Measurements from ENCODE around the gene PGAM5.

PGAM5 gene

DNA sequence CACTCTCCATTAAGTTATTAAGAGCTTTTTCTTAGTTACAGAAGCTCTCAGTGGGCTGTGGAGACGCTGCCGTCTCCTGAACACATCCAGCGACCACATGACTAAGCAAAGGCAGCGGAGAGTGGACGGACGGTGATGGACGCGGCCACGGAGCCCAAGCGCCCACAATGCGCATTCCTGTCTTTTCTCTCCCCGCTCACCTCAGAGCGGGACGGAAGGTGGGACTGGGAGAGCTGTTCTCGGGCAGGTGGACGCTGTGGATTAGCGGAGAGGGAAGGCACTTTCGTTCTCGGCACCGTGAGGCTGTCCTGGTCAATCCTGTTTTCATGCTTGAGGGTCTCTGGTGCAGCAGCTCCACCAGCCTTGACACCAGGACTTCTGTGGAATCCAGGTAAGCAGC is 53.6 kb downstream of the PGAM5 start:
- peaks cover 37% of the 10 kb centered on the region for H3K4me1 Mint-ChIP-seq (ENCODE audit: low read depth)
- no peak overlapping the region for H3K27ac Mint-ChIP-seq
- no peaks in the 10 kb centered on the region for H3K27me3 Mint-ChIP-seq
- H3K9me3 Mint-ChIP-seq = no peaks in the 10 kb centered on the region
- no peak for DNase-seq
- no peak overlapping the region for H3K4me3 Mint-ChIP-seq
- H3K36me3 Mint-ChIP-seq (ENCODE audit: low read depth) = peaks cover 28% of the 10 kb centered on the region

DNA sequence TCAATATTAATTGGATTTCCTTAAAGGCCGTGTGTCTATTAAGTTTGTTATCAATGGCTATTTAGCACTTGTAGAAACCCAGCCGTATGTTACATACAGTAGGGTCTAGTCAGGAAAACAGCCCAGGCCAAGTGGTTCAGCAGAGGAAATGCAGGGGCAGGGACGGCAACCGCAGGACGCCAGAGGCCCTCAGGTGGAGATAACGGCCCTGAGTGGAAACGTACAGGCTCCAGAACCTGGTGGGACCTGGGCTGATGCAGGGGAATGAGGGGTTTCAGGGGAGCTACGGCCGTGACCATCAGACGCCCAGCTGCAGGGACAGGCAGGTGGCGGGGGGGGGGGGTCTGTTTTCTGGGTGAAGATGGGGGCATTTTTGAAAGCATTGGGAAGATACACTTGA is 54.7 kb downstream of the PGAM5 start:
- Mint-ChIP-seq H3K9me3 (no peaks in the 10 kb centered on the region), H3K27me3 (no peaks in the 10 kb centered on the region), H3K27ac (no peak overlapping the region), H3K4me3 (no peak overlapping the region), H3K36me3 (ENCODE audit: low read depth) (peaks cover 29% of the 10 kb centered on the region), H3K4me1 (ENCODE audit: low read depth) (peaks cover 38% of the 10 kb centered on the region)
- DNase-seq = no peak

DNA sequence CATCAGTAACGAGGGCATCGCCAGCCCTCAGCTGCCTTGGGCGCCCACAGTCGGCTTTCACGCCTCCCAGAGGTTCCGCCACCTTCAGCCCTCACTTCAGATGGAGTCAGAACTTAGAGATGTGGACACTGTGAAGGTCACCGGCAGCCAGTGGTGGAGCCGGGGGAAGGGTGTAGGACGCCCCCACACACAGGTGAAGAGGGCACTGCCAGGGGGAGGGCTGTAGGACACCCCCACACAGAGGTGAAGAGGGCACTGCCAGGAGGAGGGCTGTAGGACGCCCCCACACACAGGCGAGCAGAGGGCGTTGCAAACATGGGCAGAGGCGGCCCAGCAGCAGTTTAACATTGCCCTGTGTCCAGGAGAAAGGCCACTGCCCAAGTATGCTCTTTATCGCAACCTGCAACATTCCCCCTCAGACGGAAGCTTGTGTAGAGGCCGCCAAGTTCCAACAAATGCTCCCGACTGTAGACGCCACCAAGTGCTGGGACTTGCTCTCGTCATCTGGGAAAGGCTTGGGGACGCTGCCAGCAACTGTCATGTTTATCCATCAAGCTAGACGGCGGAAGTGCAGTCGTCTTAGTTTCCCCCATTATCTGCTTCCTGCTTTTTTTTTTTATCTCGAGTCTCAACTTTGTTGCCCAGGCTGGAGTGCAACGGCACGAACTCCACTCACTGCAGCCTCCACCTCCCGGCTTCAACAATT is 55.9 kb downstream of the PGAM5 start:
- H3K4me1 Mint-ChIP-seq (ENCODE audit: low read depth) = peaks cover 42% of the 10 kb centered on the region

DNA sequence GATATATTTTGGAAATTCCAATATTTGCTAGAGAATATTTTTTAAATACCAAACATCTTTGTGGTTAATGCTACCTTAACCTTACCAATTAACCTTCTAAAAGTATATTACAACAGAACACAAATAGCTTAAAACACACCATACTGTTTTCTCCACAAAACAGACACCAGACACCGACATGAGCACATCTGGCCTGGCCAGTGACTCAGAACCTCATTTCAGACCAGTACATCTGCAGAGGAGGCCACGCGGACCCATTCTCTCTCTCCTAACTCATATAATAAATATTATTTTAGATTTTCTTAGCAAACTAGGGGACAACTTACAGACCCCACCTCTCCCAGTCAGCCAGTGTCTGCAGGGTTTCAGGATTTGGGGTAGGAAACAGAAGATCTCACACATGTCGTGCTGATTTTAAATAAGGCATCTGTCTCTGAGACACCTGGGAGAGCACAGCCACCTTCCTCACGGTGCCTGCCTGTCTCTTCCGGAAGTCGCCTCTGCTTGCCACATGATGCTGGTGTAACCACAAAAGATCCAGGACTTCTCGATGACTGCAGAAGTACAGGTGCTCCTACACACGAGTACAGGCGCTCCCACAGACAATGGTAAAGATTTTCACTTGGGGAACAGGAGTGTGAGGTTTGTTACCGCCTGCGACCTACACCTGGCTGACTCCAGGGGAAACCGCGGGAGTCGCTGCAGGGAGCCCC is 60.6 kb downstream of the PGAM5 start:
- DNase-seq = peak; percentile 49
- Mint-ChIP-seq H3K36me3 (ENCODE audit: low read depth) (peaks cover 73% of the 10 kb centered on the region), H3K27ac (peak overlapping the region; percentile 85), H3K27me3 (no peaks in the 10 kb centered on the region), H3K4me3 (peak overlapping the region; percentile 13), H3K9me3 (no peaks in the 10 kb centered on the region), H3K4me1 (ENCODE audit: low read depth) (peaks cover 55% of the 10 kb centered on the region)

More for the DNA sequence above, 55.9 kb downstream of the PGAM5 start:
- Mint-ChIP-seq H3K36me3 (ENCODE audit: low read depth) (peaks cover 30% of the 10 kb centered on the region), H3K27me3 (no peaks in the 10 kb centered on the region), H3K27ac (no peak overlapping the region), H3K4me3 (no peak overlapping the region), H3K9me3 (no peaks in the 10 kb centered on the region)
- DNase-seq = no peak

All from activated T-cell treated with anti-CD3 and anti-CD28 coated beads, Interleukin-2, amount 50 U/mL, for 24 hours (primary cell).